Prostate gland (tissue), 2 donors: ENCODE results near the gene EDRF1. TPM values are rescaled to one million over a fixed set of nuclear protein-coding genes. Genes with fewer than 3 reads are reported as not detected.
A peak's percentile ranks its signal among the peaks of the same experiment; 100 is the strongest.

Experiments used
- DNase-seq: peaks from one replicate; pipeline ENCODE4 v3.0.0-alpha.2; 2019; ENCODE audit warnings: low spot score
- H3K27ac ChIP-seq, 2 donors: fragments of 200-600 bp; sonication (generic); 2 replicates each; pipeline ENCODE4 v1.5.1; 2017 to 2019
- H3K27me3 ChIP-seq: fragments of 200-600 bp; sonication (generic); replicated peaks from 2 replicates; pipeline ENCODE4 v1.5.1; 2019; ENCODE audit not compliant: insufficient read depth
- H3K36me3 ChIP-seq, 2 donors: fragments of 200-600 bp; sonication (generic); 1 replicate in 1 of 2; 2 replicates in 1 of 2; pipeline versions ENCODE4 v1.5.1 to v1.8.1; 2017 to 2019
- H3K4me1 ChIP-seq: fragments of 200-600 bp; sonication (generic); replicated peaks from 2 replicates; pipeline ENCODE4 v1.5.1; 2019
- H3K4me3 ChIP-seq, 2 donors: fragments of 200-600 bp; sonication (generic); 2 replicates each; pipeline ENCODE4 v1.5.1; 2017 to 2019
- H3K9me3 ChIP-seq: fragments of 200-600 bp; sonication (generic); 2 replicates; pipeline ENCODE4 v1.5.1; 2017
- POLR2A ChIP-seq: fragments of 450-650 bp; IDR thresholded peaks from one replicate; pipeline ENCODE4 v1.6.1; 2016; ENCODE audit warnings: antibody characterized with exemption, mild to moderate bottlenecking
- POLR2AphosphoS5 ChIP-seq: sonication (generic); formaldehyde crosslinking; IDR thresholded peaks from one replicate; pipeline ENCODE4 v1.6.1; 2017; ENCODE audit warnings: antibody characterized with exemption
- WGBS: methylation state at CpG from one replicate; pipeline ENCODE4 v1.1.5; 2018; 5-methylcytosine and 5-hydroxymethylcytosine counted together
- intact Hi-C: fragments of 100-400 bp; cut with DNase I; formaldehyde crosslinking; loops from one replicate; pipeline ENCODE4 v1.14.2; 2022
- total RNA-seq, 2 donors: library from RNA; depleted of rRNA; stranded (reverse); fragments of >200 nt; gene quantifications; one replicate each; pipeline ENCODE4 v1.1.0, GENCODE V29; 2016
- TF ChIP-seq, protein P1 (sequence below), 4 experiments: fragments of 200-600 bp in 2 of 4; fragments of 450-650 bp in 2 of 4; sonication (generic) in 2 of 4; IDR thresholded peaks; 1 replicate in 3 of 4; 2 replicates in 1 of 4; pipeline ENCODE4 v1.5.1; 2016 to 2019; ENCODE audit warnings: antibody characterized with exemption in 4 of 4, mild to moderate bottlenecking in 2 of 4, moderate library complexity in 2 of 4

EDRF1 gene
- total RNA-seq, 2 donors from 2014 or later, result 18.9 to 49.6 TPM

DNA sequence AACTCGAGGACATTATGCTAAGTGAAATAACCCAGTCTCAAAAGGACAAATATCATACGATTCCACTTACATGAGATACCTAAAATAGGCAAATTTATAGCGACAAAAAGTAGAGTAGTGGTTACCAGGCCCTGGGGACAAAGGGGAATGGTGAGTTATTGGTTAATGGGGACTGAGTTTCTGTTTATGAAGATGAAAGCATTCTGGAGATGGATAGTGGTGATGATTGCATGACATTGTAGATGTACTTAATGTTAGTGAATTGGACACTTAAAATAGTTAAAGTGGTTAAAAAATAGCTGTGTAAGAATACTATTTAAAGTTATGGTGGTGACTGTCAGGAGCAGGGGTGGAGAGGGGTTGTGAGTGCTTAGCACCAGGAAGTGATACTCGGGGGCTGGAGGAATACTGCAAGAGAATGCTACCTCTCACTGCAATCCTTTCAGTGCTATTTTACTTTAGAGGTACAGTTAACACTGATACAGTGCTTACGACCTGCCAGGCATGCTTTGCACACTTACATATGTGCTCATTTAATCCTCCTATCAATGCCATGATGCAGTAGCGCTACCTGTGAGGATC lies 19.9 kb upstream of the EDRF1 start:
- Histone ChIP-seq H3K27me3 (no peaks in the 10 kb centered on the region), H3K9me3 (no peaks in the 10 kb centered on the region), H3K36me3 (no peaks in the 10 kb centered on the region), H3K4me3 (no peak overlapping the region), H3K27ac (no peak overlapping the region), H3K4me1 (no peaks in the 10 kb centered on the region)
- TF ChIP-seq POLR2A (no peak), POLR2AphosphoS5 (no peak)
- TF ChIP-seq, protein P1, sequence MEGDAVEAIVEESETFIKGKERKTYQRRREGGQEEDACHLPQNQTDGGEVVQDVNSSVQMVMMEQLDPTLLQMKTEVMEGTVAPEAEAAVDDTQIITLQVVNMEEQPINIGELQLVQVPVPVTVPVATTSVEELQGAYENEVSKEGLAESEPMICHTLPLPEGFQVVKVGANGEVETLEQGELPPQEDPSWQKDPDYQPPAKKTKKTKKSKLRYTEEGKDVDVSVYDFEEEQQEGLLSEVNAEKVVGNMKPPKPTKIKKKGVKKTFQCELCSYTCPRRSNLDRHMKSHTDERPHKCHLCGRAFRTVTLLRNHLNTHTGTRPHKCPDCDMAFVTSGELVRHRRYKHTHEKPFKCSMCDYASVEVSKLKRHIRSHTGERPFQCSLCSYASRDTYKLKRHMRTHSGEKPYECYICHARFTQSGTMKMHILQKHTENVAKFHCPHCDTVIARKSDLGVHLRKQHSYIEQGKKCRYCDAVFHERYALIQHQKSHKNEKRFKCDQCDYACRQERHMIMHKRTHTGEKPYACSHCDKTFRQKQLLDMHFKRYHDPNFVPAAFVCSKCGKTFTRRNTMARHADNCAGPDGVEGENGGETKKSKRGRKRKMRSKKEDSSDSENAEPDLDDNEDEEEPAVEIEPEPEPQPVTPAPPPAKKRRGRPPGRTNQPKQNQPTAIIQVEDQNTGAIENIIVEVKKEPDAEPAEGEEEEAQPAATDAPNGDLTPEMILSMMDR (IDR thresholded peaks at IDR 0.05), result no peak
- intact Hi-C loops, result loop anchor here (5.0 to 10.0 kb wide), 2 partner anchors 547 to 645 kb away; no protein-coding TSS in a partner anchor
- DNase-seq, result no peak
- 92% methylated on average over 6 of the region's 6 CpGs for WGBS

GRCh38 chr10:125700355-125700911 lies 19.1 kb upstream of the EDRF1 start:
- Histone ChIP-seq H3K9me3 (no peaks in the 10 kb centered on the region), H3K27ac (no peak overlapping the region), H3K4me1 (no peaks in the 10 kb centered on the region), H3K27me3 (no peaks in the 10 kb centered on the region), H3K36me3 (no peaks in the 10 kb centered on the region), H3K4me3 (no peak overlapping the region)
- 41% methylated on average over 3 of the region's 3 CpGs for WGBS
- intact Hi-C loops, result loop anchor here (5.0 kb wide), 1 partner anchor 548 kb away; no protein-coding TSS in a partner anchor
- DNase-seq, result no peak
- no peak for TF ChIP-seq POLR2AphosphoS5
- TF ChIP-seq, protein P1 (IDR thresholded peaks at IDR 0.05), result peak in 2 of 4 experiments; percentile 9 to 28

- Histone ChIP-seq H3K36me3 (no peaks in the 10 kb centered on the region), H3K4me3 (no peak overlapping the region), H3K27ac (no peak overlapping the region), H3K4me1 (no peaks in the 10 kb centered on the region), H3K27me3 (no peaks in the 10 kb centered on the region), H3K9me3 (no peaks in the 10 kb centered on the region)
- intact Hi-C loops, result no loop called here
- no peak for DNase-seq
- TF ChIP-seq POLR2A (no peak), POLR2AphosphoS5 (peak; percentile 51)
- TF ChIP-seq, protein P1 (IDR thresholded peaks at IDR 0.05), result no peak
- WGBS, result 50% methylated on average over 6 of the region's 6 CpGs
These were observed 11.7 kb upstream of the EDRF1 start for GRCh38 chr10:125707541-125708468.

- no peaks in the 10 kb centered on the region for H3K4me1 ChIP-seq
- H3K4me3 ChIP-seq, result no peak overlapping the region
- intact Hi-C loops, result no loop called here
- no peak for DNase-seq
- H3K36me3 ChIP-seq, result no peaks in the 10 kb centered on the region
- H3K9me3 ChIP-seq, result no peaks in the 10 kb centered on the region
- H3K27ac ChIP-seq, result no peak overlapping the region
- TF ChIP-seq, protein P1 (IDR thresholded peaks at IDR 0.05), result no peak
- TF ChIP-seq POLR2AphosphoS5 (no peak), POLR2A (no peak)
- WGBS, result 73% methylated on average over 5 of the region's 5 CpGs
- no peaks in the 10 kb centered on the region for H3K27me3 ChIP-seq
These were observed 10.5 kb upstream of the EDRF1 start for GRCh38 chr10:125708971-125709503.
